H9 (cell line): ENCODE measurements around the gene SLC38A5. TPM values are rescaled to one million over a fixed set of nuclear protein-coding genes. Genes with fewer than 3 reads are reported as not detected.

Experiments used
- DNase-seq: peaks from one replicate; pipeline ENCODE4 v3.0.0-alpha.2; 2017
- H2AFZ ChIP-seq: one replicate; pipeline ENCODE4 v1.6.1; 2013; ENCODE audit warnings: mild to moderate bottlenecking, low read length, control low read depth, moderate library complexity
- H2AK5ac ChIP-seq: 2 replicates; pipeline ENCODE4 v1.6.1; 2013; ENCODE audit warnings: low read length, control low read depth, mixed read lengths; ENCODE audit not compliant: insufficient read length
- H2BK120ac ChIP-seq: one replicate; pipeline ENCODE4 v1.6.1; 2013; ENCODE audit warnings: low read depth, mild to moderate bottlenecking, low read length, control low read depth, inconsistent platforms; ENCODE audit not compliant: poor library complexity, severe bottlenecking
- H2BK12ac ChIP-seq: 2 replicates; pipeline ENCODE4 v1.6.1; 2013; ENCODE audit warnings: low read length, control low read depth, mixed read lengths, low read depth; ENCODE audit not compliant: insufficient read length
- H2BK15ac ChIP-seq: 2 replicates; pipeline ENCODE4 v1.6.1; 2013; ENCODE audit warnings: low read depth, low read length, control low read depth
- H2BK20ac ChIP-seq: one replicate; pipeline ENCODE4 v1.6.1; 2013; ENCODE audit warnings: low read depth, mild to moderate bottlenecking, low read length, control low read depth, inconsistent platforms; ENCODE audit not compliant: poor library complexity, severe bottlenecking
- H2BK5ac ChIP-seq: 2 replicates; pipeline ENCODE4 v1.6.1; 2013; ENCODE audit warnings: low read length, control low read depth, mixed read lengths; ENCODE audit not compliant: insufficient read length
- H3K14ac ChIP-seq: 2 replicates; pipeline ENCODE4 v1.6.1; 2013; ENCODE audit warnings: low read length, control low read depth; ENCODE audit not compliant: insufficient read depth
- H3K18ac ChIP-seq: 2 replicates; pipeline ENCODE4 v1.6.1; 2013; ENCODE audit warnings: low read depth, mild to moderate bottlenecking, mixed read lengths, low read length, control low read depth; ENCODE audit not compliant: insufficient read length
- H3K23ac ChIP-seq: 2 replicates; pipeline ENCODE4 v1.6.1; 2013; ENCODE audit warnings: low read length, control low read depth, mixed read lengths, low read depth; ENCODE audit not compliant: insufficient read length
- H3K23me2 ChIP-seq: 2 replicates; pipeline ENCODE4 v1.6.1; 2013; ENCODE audit warnings: low read depth, mild to moderate bottlenecking, mixed read lengths, low read length, control low read depth; ENCODE audit not compliant: insufficient read length, poor library complexity, severe bottlenecking
- H3K27ac ChIP-seq: 2 replicates; pipeline ENCODE4 v1.5.1; 2013; ENCODE audit warnings: low read length, control low read depth, mixed read lengths, low read depth; ENCODE audit not compliant: insufficient read length
- H3K27me3 ChIP-seq: 2 replicates; pipeline ENCODE4 v1.6.1; 2013; ENCODE audit warnings: low read length, control low read depth, inconsistent platforms; ENCODE audit not compliant: insufficient read depth
- H3K4ac ChIP-seq: 2 replicates; pipeline ENCODE4 v1.6.1; 2013; ENCODE audit warnings: low read depth, mild to moderate bottlenecking, control low read depth, inconsistent platforms, low read length, moderate library complexity
- H3K4me1 ChIP-seq: 2 replicates; pipeline ENCODE4 v1.6.1; 2013; ENCODE audit warnings: low read length, control low read depth, inconsistent platforms; ENCODE audit not compliant: insufficient read depth
- H3K4me2 ChIP-seq: 2 replicates; pipeline ENCODE4 v1.6.1; 2013; ENCODE audit warnings: low read length, control low read depth, mixed read lengths; ENCODE audit not compliant: insufficient read length, insufficient read depth
- H3K56ac ChIP-seq: 2 replicates; pipeline ENCODE4 v1.6.1; 2013; ENCODE audit warnings: low read depth, mild to moderate bottlenecking, mixed read lengths, low read length, control low read depth; ENCODE audit not compliant: insufficient read length
- H3K79me1 ChIP-seq: 2 replicates; pipeline ENCODE4 v1.6.1; 2013; ENCODE audit warnings: low read depth, mild to moderate bottlenecking, moderate library complexity, low read length, control low read depth, inconsistent platforms; ENCODE audit not compliant: insufficient read depth, poor library complexity, severe bottlenecking
- H3K79me2 ChIP-seq: 2 replicates; pipeline ENCODE4 v1.6.1; 2013; ENCODE audit warnings: low read length, control low read depth, inconsistent platforms; ENCODE audit not compliant: insufficient read depth
- H3K9ac ChIP-seq: 2 replicates; pipeline ENCODE4 v1.6.1; 2013; ENCODE audit warnings: low read length, control low read depth, mixed read lengths; ENCODE audit not compliant: insufficient read length; ENCODE audit errors: extremely low read depth
- H3K9me3 ChIP-seq: one replicate; pipeline ENCODE4 v1.6.1; 2013; ENCODE audit warnings: low read depth, low read length, inconsistent platforms; ENCODE audit not compliant: control insufficient read depth
- H3T11ph ChIP-seq: one replicate; pipeline ENCODE4 v1.6.1; 2013; ENCODE audit warnings: mild to moderate bottlenecking, low read length, control low read depth, inconsistent platforms
- H4K20me1 ChIP-seq: one replicate; pipeline ENCODE4 v1.6.1; 2013; ENCODE audit not compliant: control insufficient read depth, insufficient read length, insufficient read depth
- H4K5ac ChIP-seq: 2 replicates; pipeline ENCODE4 v1.6.1; 2013; ENCODE audit warnings: low read depth, mild to moderate bottlenecking, mixed read lengths, low read length, control low read depth; ENCODE audit not compliant: insufficient read length
- H4K8ac ChIP-seq: replicated peaks from 2 replicates; pipeline ENCODE4 v1.6.1; 2013; ENCODE audit warnings: low read length, control low read depth, mixed read lengths, low read depth; ENCODE audit not compliant: insufficient read length
- H4K91ac ChIP-seq: 2 replicates; pipeline ENCODE4 v1.6.1; 2013; ENCODE audit warnings: low read depth, mild to moderate bottlenecking, moderate library complexity, mixed read lengths, low read length, control low read depth; ENCODE audit not compliant: insufficient read length
- H3K27ac Mint-ChIP-seq, 3 experiments: 2 replicates in 2 of 3; 3 replicates in 1 of 3; pipeline ENCODE4 v1.8.0; 2020 to 2021; ENCODE audit warnings: mixed read lengths in 3 of 3, mild to moderate bottlenecking in 1 of 3, moderate library complexity in 1 of 3
- H3K27me3 Mint-ChIP-seq: 2 replicates; pipeline ENCODE4 v1.8.0; 2021; ENCODE audit warnings: low read depth, mild to moderate bottlenecking, moderate library complexity, mixed read lengths
- H3K36me3 Mint-ChIP-seq, 3 experiments: 2 replicates in 2 of 3; 3 replicates in 1 of 3; pipeline ENCODE4 v1.8.0; 2020 to 2021; ENCODE audit warnings: low read depth in 3 of 3, mixed read lengths in 3 of 3; ENCODE audit not compliant: insufficient read depth in 1 of 3
- H3K4me1 Mint-ChIP-seq, 2 experiments: 2 replicates each; pipeline ENCODE4 v1.8.0; 2020; ENCODE audit warnings: mixed read lengths in 2 of 2
- H3K4me3 Mint-ChIP-seq, 2 experiments: 2 replicates in 1 of 2; 3 replicates in 1 of 2; pipeline ENCODE4 v1.8.0; 2020 to 2021; ENCODE audit warnings: mild to moderate bottlenecking in 2 of 2, mixed read lengths in 2 of 2, moderate library complexity in 1 of 2
- H3K9me3 Mint-ChIP-seq, 2 experiments: 2 replicates in 1 of 2; 3 replicates in 1 of 2; pipeline ENCODE4 v1.8.0; 2020; ENCODE audit warnings: mild to moderate bottlenecking in 2 of 2, mixed read lengths in 2 of 2, moderate library complexity in 1 of 2
- WGBS: extraction: QIAGEN DNeasy Blood & Tissue Kit; methylation state at CpG from one replicate; pipeline ENCODE4 v1.1.7; 2013; ENCODE audit warnings: missing lambda C conversion rate, low lambda C conversion rate, mixed read lengths; ENCODE audit not compliant: insufficient read length; ENCODE audit errors: extremely low coverage; 5-methylcytosine and 5-hydroxymethylcytosine counted together
- total RNA-seq: library from RNA; stranded (reverse); gene quantifications from 2 replicates; pipeline ENCODE4 v1.2.1, GENCODE V29; 2021
- TF ChIP-seq, protein P1 (sequence below): fragments of 200-600 bp; sonication (generic); conservative IDR thresholded peaks from 3 replicates; pipeline ENCODE4 v1.8.0; 2021; ENCODE audit warnings: antibody characterized with exemption, mild to moderate bottlenecking

The SLC38A5 gene
- total RNA-seq, 1 experiment from 2014 or later, result 28.3 TPM

DNA sequence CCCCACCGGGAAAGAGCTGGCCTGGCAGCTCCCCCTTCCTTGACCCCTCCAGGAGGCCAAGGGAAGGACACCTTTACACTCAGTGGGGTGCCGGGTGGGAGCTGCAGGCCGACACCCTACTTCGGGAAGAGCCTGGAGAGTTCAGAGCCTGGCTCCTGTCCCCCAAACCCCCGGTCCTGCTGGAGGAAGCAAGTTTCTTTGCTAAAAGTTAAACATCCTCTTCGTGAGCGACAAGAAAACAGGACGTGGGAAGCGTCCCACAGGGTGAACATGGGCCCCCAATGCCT lies 3.6 kb upstream of the SLC38A5 start:
- Histone ChIP-seq H2BK5ac (no peak overlapping the region), H3K18ac (no peak overlapping the region), H2BK12ac (no peak overlapping the region), H3K56ac (no peak overlapping the region), H2AK5ac (no peak overlapping the region), H3K23ac (no peak overlapping the region), H2BK15ac (no peak overlapping the region), H3K14ac (0 out of 2 replicates have a peak overlapping the region, but pooled peaks have one; percentile 63), H2AFZ (no peak overlapping the region), H4K8ac (no peak overlapping the region), H3K79me1 (no peaks in the 10 kb centered on the region), H3K4ac (no peak overlapping the region), H4K91ac (no peak overlapping the region), H3K27ac (no peak overlapping the region), H4K5ac (no peak overlapping the region), H2BK120ac (no peak overlapping the region), H3T11ph (no peak overlapping the region), H3K9ac (no peak overlapping the region), H3K79me2 (peaks cover 3% of the 10 kb centered on the region; the same call in 1 of the 2 replicates), H4K20me1 (no peaks in the 10 kb centered on the region), H3K4me1 (peaks cover 2% of the 10 kb centered on the region; the same call in 1 of the 2 replicates), H3K27me3 (no peaks in the 10 kb centered on the region), H3K4me2 (peak overlapping the region; percentile 13), H3K23me2 (peaks cover 4% of the 10 kb centered on the region), H3K9me3 (peaks cover 41% of the 10 kb centered on the region), H2BK20ac (no peak overlapping the region)
- peaks cover 2% of the 10 kb centered on the region; the same call in 1 of the 2 replicates for H3K27me3 Mint-ChIP-seq
- peak overlapping the region in 1 of 2 experiments; percentile 68; a peak in 2 of 5 replicates for H3K4me3 Mint-ChIP-seq
- TF ChIP-seq, protein P1, sequence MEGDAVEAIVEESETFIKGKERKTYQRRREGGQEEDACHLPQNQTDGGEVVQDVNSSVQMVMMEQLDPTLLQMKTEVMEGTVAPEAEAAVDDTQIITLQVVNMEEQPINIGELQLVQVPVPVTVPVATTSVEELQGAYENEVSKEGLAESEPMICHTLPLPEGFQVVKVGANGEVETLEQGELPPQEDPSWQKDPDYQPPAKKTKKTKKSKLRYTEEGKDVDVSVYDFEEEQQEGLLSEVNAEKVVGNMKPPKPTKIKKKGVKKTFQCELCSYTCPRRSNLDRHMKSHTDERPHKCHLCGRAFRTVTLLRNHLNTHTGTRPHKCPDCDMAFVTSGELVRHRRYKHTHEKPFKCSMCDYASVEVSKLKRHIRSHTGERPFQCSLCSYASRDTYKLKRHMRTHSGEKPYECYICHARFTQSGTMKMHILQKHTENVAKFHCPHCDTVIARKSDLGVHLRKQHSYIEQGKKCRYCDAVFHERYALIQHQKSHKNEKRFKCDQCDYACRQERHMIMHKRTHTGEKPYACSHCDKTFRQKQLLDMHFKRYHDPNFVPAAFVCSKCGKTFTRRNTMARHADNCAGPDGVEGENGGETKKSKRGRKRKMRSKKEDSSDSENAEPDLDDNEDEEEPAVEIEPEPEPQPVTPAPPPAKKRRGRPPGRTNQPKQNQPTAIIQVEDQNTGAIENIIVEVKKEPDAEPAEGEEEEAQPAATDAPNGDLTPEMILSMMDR, result no peak
- H3K36me3 Mint-ChIP-seq, result peaks cover 11 to 23% (median 11%) of the 10 kb centered on the region in 3 experiments
- DNase-seq, result no peak
- peaks cover 31 to 40% of the 10 kb centered on the region in 2 experiments for H3K4me1 Mint-ChIP-seq
- WGBS, result no CpG with 5 or more reads among the region's 9 CpGs
- peaks cover 78 to 85% of the 10 kb centered on the region in 2 experiments for H3K9me3 Mint-ChIP-seq
- peak overlapping the region in 2 of 3 experiments; percentile 41 to 79; a peak in 3 of 7 replicates for H3K27ac Mint-ChIP-seq
